PC-3 (cell line): Measurements from ENCODE around the gene APOA4. TPM values are rescaled to one million over a fixed set of nuclear protein-coding genes. Genes with fewer than 3 reads are reported as not detected.

Experiments
- ATAC-seq: fragments of 200-7000 bp; cut with Tn5 transposase; 2 replicates; pipeline ENCODE4 v1.9.1; 2020; ENCODE audit warnings: mild to moderate bottlenecking, moderate library complexity
- BruUV-seq: library from RNA; stranded (reverse); fragments of 400-500 nt; replicated peaks from 2 replicates; lab custom pipeline; 2021; lab: Mats Ljungman, UMichigan
- CTCF ChIA-PET: fragments of 300-600 bp; sonication (Branson Sonifier 250); formaldehyde crosslinking; loops from one replicate; lab custom pipeline; 2022; ENCODE audit warnings: antibody characterized with exemption; lab: Charles Lee
- POLR2A ChIA-PET: fragments of 300-600 bp; sonication (Branson Sonifier 250); formaldehyde crosslinking; loops from one replicate; lab custom pipeline; 2022; ENCODE audit warnings: antibody characterized with exemption; ENCODE audit not compliant: unreplicated experiment; lab: Charles Lee
- DNase-seq: peaks from one replicate; pipeline ENCODE4 v3.0.0-alpha.2; 2015
- H2AFZ ChIP-seq: fragments of 300-600 bp; sonication (generic); 2 replicates; pipeline ENCODE4 v1.6.0; 2016; ENCODE audit warnings: antibody characterized with exemption, low read length
- H3F3A ChIP-seq: fragments of 300-600 bp; sonication (generic); one replicate; pipeline ENCODE4 v1.6.0; 2017; ENCODE audit warnings: antibody characterized with exemption, low read length, control low read depth, mild to moderate bottlenecking; ENCODE audit not compliant: unreplicated experiment
- H3K27ac ChIP-seq: fragments of 300-600 bp; sonication (generic); 2 replicates; pipeline ENCODE4 v1.5.1; 2016; ENCODE audit warnings: mild to moderate bottlenecking, low read length
- H3K27me3 ChIP-seq: fragments of 300-600 bp; sonication (generic); 2 replicates; pipeline ENCODE4 v1.6.1; 2016; ENCODE audit warnings: low read length, mixed read lengths
- H3K36me3 ChIP-seq: fragments of 300-600 bp; sonication (generic); 2 replicates; pipeline ENCODE4 v1.6.1; 2016; ENCODE audit warnings: low read depth, mixed run types, low read length, mixed read lengths
- H3K4me1 ChIP-seq: fragments of 300-600 bp; sonication (generic); 2 replicates; pipeline ENCODE4 v1.5.1; 2016; ENCODE audit warnings: low read length; ENCODE audit not compliant: insufficient read depth
- H3K4me2 ChIP-seq: fragments of 300-600 bp; sonication (generic); 2 replicates; pipeline ENCODE4 v1.6.0; 2016; ENCODE audit warnings: low read length
- H3K4me3 ChIP-seq: fragments of 300-600 bp; sonication (generic); 2 replicates; pipeline ENCODE4 v1.5.1; 2016; ENCODE audit warnings: mild to moderate bottlenecking, low read length, mixed read lengths
- H3K79me2 ChIP-seq: fragments of 300-600 bp; sonication (generic); 2 replicates; pipeline ENCODE4 v1.6.1; 2017; ENCODE audit warnings: low read length, mixed read lengths
- H3K9ac ChIP-seq: fragments of 300-600 bp; sonication (generic); 2 replicates; pipeline ENCODE4 v1.6.0; 2016; ENCODE audit warnings: mild to moderate bottlenecking, low read length
- H3K9me2 ChIP-seq: fragments of 300-600 bp; sonication (generic); replicated peaks from 2 replicates; pipeline ENCODE4 v1.6.1; 2016; ENCODE audit warnings: mixed run types, low read length, mixed read lengths
- H3K9me3 ChIP-seq: fragments of 300-600 bp; sonication (generic); 2 replicates; pipeline ENCODE4 v1.6.1; 2016; ENCODE audit warnings: low read length, mixed read lengths
- H4K20me1 ChIP-seq: fragments of 300-600 bp; sonication (generic); 2 replicates; pipeline ENCODE4 v1.6.1; 2016; ENCODE audit warnings: low read length, mixed read lengths
- CTCF ChIP-seq: fragments of 300-600 bp; sonication (generic); conservative IDR thresholded peaks from 2 replicates; pipeline ENCODE4 v1.5.1; 2017; ENCODE audit warnings: antibody characterized with exemption, low read depth, mild to moderate bottlenecking, low read length
- EZH2 ChIP-seq: fragments of 300-600 bp; sonication (generic); IDR thresholded peaks from one replicate; pipeline ENCODE4 v1.6.1; 2017; ENCODE audit warnings: antibody characterized with exemption, mild to moderate bottlenecking, low read length; ENCODE audit not compliant: unreplicated experiment
- EZH2phosphoT487 ChIP-seq: fragments of 300-600 bp; sonication (generic); IDR thresholded peaks from 2 replicates; pipeline ENCODE4 v1.6.1; 2018; ENCODE audit warnings: mild to moderate bottlenecking, antibody characterized with exemption, low read length, borderline replicate concordance
- intact Hi-C: fragments of 100-400 bp; cut with micrococcal nuclease; formaldehyde crosslinking; loops from 2 replicates; pipeline ENCODE4 v1.9.0; 2023
- total RNA-seq: library from RNA; depleted of rRNA; stranded (reverse); fragments of >200 nt; gene quantifications from 2 replicates; pipeline ENCODE4 v1.2.3, GENCODE V29; 2014

Gene APOA4
- total RNA-seq, 1 experiment from 2014 or later: not detected

GRCh38 chr11:116840746-116841296, 17.7 kb upstream of the APOA4 start:
- Histone ChIP-seq H2AFZ (no peak overlapping the region), H3K4me1 (peaks cover under 1% of the 10 kb centered on the region; the same call in 1 of the 2 replicates), H3F3A (no peaks in the 10 kb centered on the region), H3K4me3 (no peak overlapping the region), H3K9ac (no peak overlapping the region), H3K27me3 (no peaks in the 10 kb centered on the region), H3K36me3 (peaks cover 10% of the 10 kb centered on the region; the same call in 1 of the 2 replicates), H3K9me2 (no peaks in the 10 kb centered on the region), H3K79me2 (no peaks in the 10 kb centered on the region), H3K9me3 (no peaks in the 10 kb centered on the region), H3K4me2 (no peak overlapping the region), H4K20me1 (no peaks in the 10 kb centered on the region), H3K27ac (no peak overlapping the region)
- ATAC-seq (no peak), DNase-seq (no peak)
- BruUV-seq: no TSS peak
- POLR2A ChIA-PET: no interaction called here
- CTCF ChIA-PET: no interaction called here
- TF ChIP-seq CTCF: no peak
- no peak for TF ChIP-seq EZH2
- no peak for TF ChIP-seq EZH2phosphoT487
- intact Hi-C loops: no loop called here

DNA sequence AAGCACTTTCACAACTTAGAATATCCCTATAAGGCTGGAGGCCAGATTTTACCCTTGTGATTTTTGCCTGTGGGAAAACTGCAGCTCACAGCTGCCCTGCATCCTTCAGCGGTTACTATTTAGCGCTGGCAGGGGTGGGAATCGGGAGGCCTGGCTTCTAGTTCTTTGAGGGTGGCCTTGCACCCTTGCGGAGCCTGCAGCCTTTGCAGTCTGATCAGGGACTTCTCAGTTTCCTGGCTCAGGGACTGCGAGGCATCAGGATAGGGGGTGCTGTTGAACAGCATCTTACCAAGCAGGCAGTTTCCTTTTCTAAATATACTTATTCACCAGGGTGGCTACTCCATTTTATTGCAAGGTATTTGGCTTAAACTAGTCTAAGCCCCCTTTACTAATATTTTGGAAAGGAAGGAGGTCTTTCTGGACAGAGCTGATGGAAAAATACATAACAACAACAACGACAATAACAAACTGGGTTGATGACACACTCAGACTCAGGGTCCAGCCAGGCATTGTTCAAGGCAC, 17.2 kb upstream of the APOA4 start:
- no peaks in the 10 kb centered on the region for H3K9me2 ChIP-seq
- no peak overlapping the region for H3K4me2 ChIP-seq
- no peaks in the 10 kb centered on the region for H3K9me3 ChIP-seq
- H3F3A ChIP-seq: no peaks in the 10 kb centered on the region
- TF ChIP-seq EZH2phosphoT487 (no peak), CTCF (peak; percentile 41; the same call in 1 of the 2 replicates)
- peaks cover 6% of the 10 kb centered on the region for H3K4me1 ChIP-seq
- H3K27ac ChIP-seq: no peak overlapping the region
- ChIA-PET CTCF (no interaction called here), POLR2A (no interaction called here)
- ATAC-seq: no peak
- no peak overlapping the region for H3K4me3 ChIP-seq
- no peak overlapping the region for H3K9ac ChIP-seq
- H3K27me3 ChIP-seq: no peaks in the 10 kb centered on the region
- no peak for DNase-seq
- peaks cover 8% of the 10 kb centered on the region; the same call in 1 of the 2 replicates for H3K36me3 ChIP-seq
- H2AFZ ChIP-seq: no peak overlapping the region
- no TSS peak for BruUV-seq
- intact Hi-C loops: no loop called here
- no peaks in the 10 kb centered on the region for H4K20me1 ChIP-seq
- H3K79me2 ChIP-seq: no peaks in the 10 kb centered on the region
